Measurements from ENCODE around the gene TAF7L. TPM values are rescaled to one million over a fixed set of nuclear protein-coding genes. Genes with fewer than 3 reads are reported as not detected.

TAF7L gene
- total and polyA plus RNA-seq, 8 donors = 0.13 to 2.0 TPM; not detected in 6

- Histone ChIP-seq H3K27ac (no peak overlapping the region), H3K36me3 (no peaks in the 10 kb centered on the region), H3K4me3 (no peak overlapping the region), H3K9me3 (no peaks in the 10 kb centered on the region), H3K27me3 (peaks cover 0 to 17% (median 11%) of the 10 kb centered on the region in 3 donors), H3K4me1 (peaks cover 0 to 6% (median 0%) of the 10 kb centered on the region in 4 donors)
- no peak for TF ChIP-seq POLR2AphosphoS5 (IDR thresholded peaks at IDR 0.05)
- TF ChIP-seq CTCF (IDR thresholded peaks at IDR 0.05) = peak in 4 of 7 experiments; percentile 17 to 57 (median 38)
- DNase-seq = peak in 1 of 2 donors; percentile 58
- intact Hi-C loops (cut with DNase I; ENCODE audit: low total_unique reads) = no loop called here
- WGBS, 5 donors = 1 to 12% (median 6%) methylated on average over 2 of the region's 2 CpGs
Observed at GRCh38 chrX:101287402-101287801, 3.7 kb downstream of the TAF7L start.

GRCh38 chrX:101276238-101276637, 14.9 kb downstream of the TAF7L start:
- intact Hi-C loops (cut with DNase I; ENCODE audit: low total_unique reads) = no loop called here
- Histone ChIP-seq H3K4me3 (no peak overlapping the region), H3K36me3 (no peaks in the 10 kb centered on the region), H3K27me3 (peaks cover 0 to 3% (median 0%) of the 10 kb centered on the region in 3 donors), H3K4me1 (no peaks in the 10 kb centered on the region), H3K9me3 (no peaks in the 10 kb centered on the region), H3K27ac (no peak overlapping the region)
- DNase-seq = no peak
- WGBS, 5 donors = 79 to 95% (median 88%) methylated on average over 2 of the region's 2 CpGs
- TF ChIP-seq POLR2A (IDR thresholded peaks at IDR 0.05) (no peak), CTCF (IDR thresholded peaks at IDR 0.05) (no peak), EP300 (IDR thresholded peaks at IDR 0.05) (no peak), POLR2AphosphoS5 (IDR thresholded peaks at IDR 0.05) (no peak)

- Histone ChIP-seq H3K4me1 (no peaks in the 10 kb centered on the region), H3K27ac (no peak overlapping the region), H3K4me3 (no peak overlapping the region), H3K36me3 (no peaks in the 10 kb centered on the region), H3K27me3 (peaks cover 0 to 3% (median 0%) of the 10 kb centered on the region in 3 donors), H3K9me3 (no peaks in the 10 kb centered on the region)
- no peak for DNase-seq
- TF ChIP-seq POLR2AphosphoS5 (IDR thresholded peaks at IDR 0.05) (no peak), CTCF (IDR thresholded peaks at IDR 0.05) (no peak), EP300 (IDR thresholded peaks at IDR 0.05) (no peak), POLR2A (IDR thresholded peaks at IDR 0.05) (no peak)
- intact Hi-C loops (cut with DNase I; ENCODE audit: low total_unique reads) = no loop called here
- WGBS, 5 donors = 79 to 98% (median 92%) methylated on average over 6 of the region's 6 CpGs
Observed at GRCh38 chrX:101274198-101274597, 16.9 kb downstream of the TAF7L start.

- no peak for TF ChIP-seq CTCF (IDR thresholded peaks at IDR 0.05)
- TF ChIP-seq EP300 (IDR thresholded peaks at IDR 0.05) = no peak
- TF ChIP-seq POLR2AphosphoS5 (IDR thresholded peaks at IDR 0.05) = no peak
- TF ChIP-seq POLR2A (IDR thresholded peaks at IDR 0.05) = no peak
- intact Hi-C loops (cut with DNase I; ENCODE audit: low total_unique reads) = no loop called here
- H3K4me1 ChIP-seq = no peaks in the 10 kb centered on the region
- H3K36me3 ChIP-seq = no peaks in the 10 kb centered on the region
- 56 to 92% (median 76%) methylated on average over 4 to 5 of the region's 5 CpGs for WGBS, 5 donors
- no peak for DNase-seq
- peaks cover 0 to 5% (median 0%) of the 10 kb centered on the region in 3 donors for H3K27me3 ChIP-seq
- H3K9me3 ChIP-seq = no peaks in the 10 kb centered on the region
- no peak overlapping the region for H3K4me3 ChIP-seq
- H3K27ac ChIP-seq = no peak overlapping the region
Observed at GRCh38 chrX:101265869-101266428, 25.2 kb downstream of the TAF7L start.
